GM23338 (cell line): ENCODE results near the gene S1PR3. TPM values are rescaled to one million over a fixed set of nuclear protein-coding genes. Genes with fewer than 3 reads are reported as not detected.

Source experiments
- ATAC-seq: fragments of 200-7000 bp; cut with Tn5 transposase; 3 replicates; pipeline ENCODE4 v1.9.1; 2020
- DNase-seq: peaks from one replicate; pipeline ENCODE4 v3.0.0-alpha.2; 2015; ENCODE audit warnings: low spot score
- H2AFZ ChIP-seq: fragments of 200-600 bp; sonication (generic); 2 replicates; pipeline ENCODE4 v1.8.0; 2016; ENCODE audit warnings: antibody characterized with exemption, mild to moderate bottlenecking, moderate library complexity
- H3F3A ChIP-seq: fragments of 200-600 bp; sonication (generic); replicated peaks from 2 replicates; pipeline ENCODE4 v1.8.0; 2017; ENCODE audit warnings: antibody characterized with exemption, mixed run types, low read depth
- H3K27ac ChIP-seq: fragments of 200-600 bp; sonication (generic); 2 replicates; pipeline ENCODE4 v1.6.1; 2016; ENCODE audit warnings: low read depth
- H3K27me3 ChIP-seq: fragments of 200-600 bp; sonication (generic); 2 replicates; pipeline ENCODE4 v1.8.0; 2016; ENCODE audit warnings: mild to moderate bottlenecking, mixed run types, moderate library complexity; ENCODE audit not compliant: insufficient read depth
- H3K36me3 ChIP-seq: fragments of 200-600 bp; sonication (generic); 2 replicates; pipeline ENCODE4 v1.8.0; 2016; ENCODE audit warnings: mild to moderate bottlenecking; ENCODE audit not compliant: insufficient read depth
- H3K4me1 ChIP-seq: fragments of 200-600 bp; sonication (generic); 2 replicates; pipeline ENCODE4 v1.8.0; 2016; ENCODE audit warnings: mild to moderate bottlenecking, moderate library complexity; ENCODE audit not compliant: insufficient read depth
- H3K4me2 ChIP-seq: fragments of 200-600 bp; sonication (generic); 2 replicates; pipeline ENCODE4 v1.7.1; 2017; ENCODE audit warnings: mixed run types
- H3K4me3 ChIP-seq: fragments of 200-600 bp; sonication (generic); 2 replicates; pipeline ENCODE4 v1.6.1; 2016; ENCODE audit warnings: mixed run types
- H3K79me2 ChIP-seq: fragments of 200-600 bp; sonication (generic); replicated peaks from 2 replicates; pipeline ENCODE4 v1.8.0; 2017; ENCODE audit warnings: mild to moderate bottlenecking; ENCODE audit not compliant: insufficient read depth
- H3K9me2 ChIP-seq: fragments of 200-600 bp; sonication (generic); 2 replicates; pipeline ENCODE4 v1.8.0; 2017; ENCODE audit not compliant: insufficient read depth
- H4K20me1 ChIP-seq: fragments of 200-600 bp; sonication (generic); replicated peaks from 2 replicates; pipeline ENCODE4 v1.8.0; 2017; ENCODE audit warnings: mild to moderate bottlenecking; ENCODE audit not compliant: insufficient read depth
- H3K27ac Mint-ChIP-seq: 2 replicates; pipeline ENCODE4 v1.8.0; 2020; ENCODE audit warnings: inconsistent platforms, mild to moderate bottlenecking, moderate library complexity, mixed read lengths
- H3K27me3 Mint-ChIP-seq: 3 replicates; pipeline ENCODE4 v1.8.0; 2022; ENCODE audit warnings: low read depth, mild to moderate bottlenecking, moderate library complexity, mixed read lengths, inconsistent platforms; ENCODE audit not compliant: insufficient read depth, poor library complexity
- H3K36me3 Mint-ChIP-seq: 3 replicates; pipeline ENCODE4 v1.8.0; 2021; ENCODE audit warnings: low read depth, mild to moderate bottlenecking, inconsistent platforms, moderate library complexity, mixed read lengths
- H3K4me1 Mint-ChIP-seq: 3 replicates; pipeline ENCODE4 v1.8.0; 2020; ENCODE audit warnings: mild to moderate bottlenecking, inconsistent platforms, mixed read lengths
- H3K4me3 Mint-ChIP-seq: 3 replicates; pipeline ENCODE4 v1.8.0; 2021; ENCODE audit warnings: moderate library complexity, mild to moderate bottlenecking, inconsistent platforms, mixed read lengths
- H3K9me3 Mint-ChIP-seq: 3 replicates; pipeline ENCODE4 v1.8.0; 2020; ENCODE audit warnings: moderate library complexity, mild to moderate bottlenecking, inconsistent platforms, mixed read lengths
- NANOG ChIP-seq: IDR thresholded peaks from 2 replicates; pipeline ENCODE4 v1.6.1; 2016; ENCODE audit warnings: antibody characterized with exemption, borderline replicate concordance
- STAT1 ChIP-seq: IDR thresholded peaks from one replicate; pipeline ENCODE4 v1.6.1; 2016; ENCODE audit warnings: antibody characterized with exemption; ENCODE audit not compliant: unreplicated experiment
- ZNF114 ChIP-seq: fragments of 250-450 bp; sonication (Bioruptor Pico); IDR thresholded peaks from 2 replicates; pipeline ENCODE4 v1.5.0; 2020; ENCODE audit warnings: mild to moderate bottlenecking, moderate library complexity
- ZNF331 ChIP-seq: fragments of 250-450 bp; sonication (Bioruptor Pico); IDR thresholded peaks from 2 replicates; pipeline ENCODE4 v1.5.0; 2020; ENCODE audit warnings: low read depth, mild to moderate bottlenecking, moderate library complexity
- polyA plus RNA-seq: library from polyadenylated mRNA; unstranded; fragments of >200 nt; fragmentation: Nextera tagmentation; extraction: Ambion mirVana; gene quantifications from 2 replicates; pipeline ENCODE4 v1.2.1, GENCODE V29; 2016
- total RNA-seq: library from RNA; depleted of rRNA; stranded (reverse); fragments of >200 nt; shearing (Covaris generic); gene quantifications from 2 replicates; pipeline ENCODE4 v1.2.3, GENCODE V29; 2014
- TF ChIP-seq, protein P1 (sequence below): fragments of 250-450 bp; sonication (Bioruptor Pico); IDR thresholded peaks from 2 replicates; pipeline ENCODE4 v1.5.0; 2020; ENCODE audit warnings: mild to moderate bottlenecking, moderate library complexity

Gene S1PR3
- total and polyA plus RNA-seq, 2 experiments from 2014 or later, result 2.1 to 7.6 TPM

DNA sequence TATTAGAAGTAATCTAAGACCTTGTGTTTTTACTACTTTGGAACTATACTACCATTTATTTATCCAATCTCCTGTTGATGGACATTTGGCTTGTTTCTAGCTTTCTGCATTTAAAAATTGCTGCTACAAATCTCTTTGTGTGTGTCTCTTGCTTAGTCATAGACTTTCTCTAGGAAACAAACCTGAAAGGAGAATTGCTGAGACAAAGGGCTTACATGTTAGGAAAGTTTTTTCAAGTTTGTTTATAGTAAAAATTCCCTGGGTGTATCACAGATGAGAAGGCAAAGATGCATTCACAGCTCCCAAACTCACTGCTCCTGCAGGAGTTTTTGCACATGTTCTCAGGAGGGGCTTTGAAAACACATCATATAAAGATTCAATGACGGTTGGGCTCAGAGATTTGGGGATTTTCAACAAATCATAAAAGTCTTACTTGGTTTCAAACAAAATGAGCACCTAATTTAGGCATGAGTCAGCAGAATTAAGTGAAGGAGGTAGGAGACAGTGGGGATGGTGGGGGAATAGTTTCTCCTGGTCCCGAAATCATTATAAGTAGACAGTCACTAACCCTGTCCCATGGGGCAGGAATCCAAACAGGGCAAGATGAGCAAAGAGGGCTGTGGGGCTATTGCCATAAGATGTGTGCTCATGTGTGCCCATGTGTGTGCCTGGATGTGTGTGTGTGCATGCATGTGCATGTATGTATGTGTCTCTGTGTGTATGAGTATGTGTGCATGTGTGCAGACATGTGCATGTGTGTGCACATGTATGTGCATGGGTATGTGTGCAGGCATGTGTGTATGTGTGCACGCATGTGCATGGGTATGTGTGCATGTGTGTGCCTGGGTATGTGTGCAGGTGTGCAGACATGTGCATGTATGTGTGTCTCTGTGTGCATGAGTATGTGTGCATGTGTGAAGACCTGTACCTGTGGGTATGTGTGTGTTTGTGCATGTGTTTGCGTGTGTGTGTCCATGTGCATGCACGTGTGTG lies 43.4 kb upstream of the S1PR3 start (continued):
- TF ChIP-seq ZNF114, result no peak

DNA sequence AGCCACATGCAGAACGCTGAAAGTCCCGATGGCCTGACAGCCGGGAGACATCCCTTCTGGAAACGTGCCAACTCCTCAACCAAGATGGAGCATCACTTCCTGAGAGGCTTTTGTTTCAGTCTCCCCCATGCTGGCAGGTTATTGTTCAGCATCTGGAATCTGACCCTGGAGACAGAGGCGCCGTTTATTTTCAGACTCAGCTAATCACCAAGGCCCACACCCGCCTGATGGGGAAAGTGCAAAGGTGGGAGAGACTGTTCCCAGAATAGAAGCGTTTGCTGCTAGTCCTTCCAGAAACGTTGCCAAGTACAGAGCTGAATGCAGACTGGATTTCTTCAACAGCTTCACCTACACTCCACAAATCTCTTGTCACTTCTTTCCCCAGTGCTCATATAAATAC lies 41.8 kb upstream of the S1PR3 start:
- no peaks in the 10 kb centered on the region for H4K20me1 ChIP-seq
- no peaks in the 10 kb centered on the region for H3K36me3 Mint-ChIP-seq
- TF ChIP-seq STAT1, result no peak
- TF ChIP-seq, protein P1, sequence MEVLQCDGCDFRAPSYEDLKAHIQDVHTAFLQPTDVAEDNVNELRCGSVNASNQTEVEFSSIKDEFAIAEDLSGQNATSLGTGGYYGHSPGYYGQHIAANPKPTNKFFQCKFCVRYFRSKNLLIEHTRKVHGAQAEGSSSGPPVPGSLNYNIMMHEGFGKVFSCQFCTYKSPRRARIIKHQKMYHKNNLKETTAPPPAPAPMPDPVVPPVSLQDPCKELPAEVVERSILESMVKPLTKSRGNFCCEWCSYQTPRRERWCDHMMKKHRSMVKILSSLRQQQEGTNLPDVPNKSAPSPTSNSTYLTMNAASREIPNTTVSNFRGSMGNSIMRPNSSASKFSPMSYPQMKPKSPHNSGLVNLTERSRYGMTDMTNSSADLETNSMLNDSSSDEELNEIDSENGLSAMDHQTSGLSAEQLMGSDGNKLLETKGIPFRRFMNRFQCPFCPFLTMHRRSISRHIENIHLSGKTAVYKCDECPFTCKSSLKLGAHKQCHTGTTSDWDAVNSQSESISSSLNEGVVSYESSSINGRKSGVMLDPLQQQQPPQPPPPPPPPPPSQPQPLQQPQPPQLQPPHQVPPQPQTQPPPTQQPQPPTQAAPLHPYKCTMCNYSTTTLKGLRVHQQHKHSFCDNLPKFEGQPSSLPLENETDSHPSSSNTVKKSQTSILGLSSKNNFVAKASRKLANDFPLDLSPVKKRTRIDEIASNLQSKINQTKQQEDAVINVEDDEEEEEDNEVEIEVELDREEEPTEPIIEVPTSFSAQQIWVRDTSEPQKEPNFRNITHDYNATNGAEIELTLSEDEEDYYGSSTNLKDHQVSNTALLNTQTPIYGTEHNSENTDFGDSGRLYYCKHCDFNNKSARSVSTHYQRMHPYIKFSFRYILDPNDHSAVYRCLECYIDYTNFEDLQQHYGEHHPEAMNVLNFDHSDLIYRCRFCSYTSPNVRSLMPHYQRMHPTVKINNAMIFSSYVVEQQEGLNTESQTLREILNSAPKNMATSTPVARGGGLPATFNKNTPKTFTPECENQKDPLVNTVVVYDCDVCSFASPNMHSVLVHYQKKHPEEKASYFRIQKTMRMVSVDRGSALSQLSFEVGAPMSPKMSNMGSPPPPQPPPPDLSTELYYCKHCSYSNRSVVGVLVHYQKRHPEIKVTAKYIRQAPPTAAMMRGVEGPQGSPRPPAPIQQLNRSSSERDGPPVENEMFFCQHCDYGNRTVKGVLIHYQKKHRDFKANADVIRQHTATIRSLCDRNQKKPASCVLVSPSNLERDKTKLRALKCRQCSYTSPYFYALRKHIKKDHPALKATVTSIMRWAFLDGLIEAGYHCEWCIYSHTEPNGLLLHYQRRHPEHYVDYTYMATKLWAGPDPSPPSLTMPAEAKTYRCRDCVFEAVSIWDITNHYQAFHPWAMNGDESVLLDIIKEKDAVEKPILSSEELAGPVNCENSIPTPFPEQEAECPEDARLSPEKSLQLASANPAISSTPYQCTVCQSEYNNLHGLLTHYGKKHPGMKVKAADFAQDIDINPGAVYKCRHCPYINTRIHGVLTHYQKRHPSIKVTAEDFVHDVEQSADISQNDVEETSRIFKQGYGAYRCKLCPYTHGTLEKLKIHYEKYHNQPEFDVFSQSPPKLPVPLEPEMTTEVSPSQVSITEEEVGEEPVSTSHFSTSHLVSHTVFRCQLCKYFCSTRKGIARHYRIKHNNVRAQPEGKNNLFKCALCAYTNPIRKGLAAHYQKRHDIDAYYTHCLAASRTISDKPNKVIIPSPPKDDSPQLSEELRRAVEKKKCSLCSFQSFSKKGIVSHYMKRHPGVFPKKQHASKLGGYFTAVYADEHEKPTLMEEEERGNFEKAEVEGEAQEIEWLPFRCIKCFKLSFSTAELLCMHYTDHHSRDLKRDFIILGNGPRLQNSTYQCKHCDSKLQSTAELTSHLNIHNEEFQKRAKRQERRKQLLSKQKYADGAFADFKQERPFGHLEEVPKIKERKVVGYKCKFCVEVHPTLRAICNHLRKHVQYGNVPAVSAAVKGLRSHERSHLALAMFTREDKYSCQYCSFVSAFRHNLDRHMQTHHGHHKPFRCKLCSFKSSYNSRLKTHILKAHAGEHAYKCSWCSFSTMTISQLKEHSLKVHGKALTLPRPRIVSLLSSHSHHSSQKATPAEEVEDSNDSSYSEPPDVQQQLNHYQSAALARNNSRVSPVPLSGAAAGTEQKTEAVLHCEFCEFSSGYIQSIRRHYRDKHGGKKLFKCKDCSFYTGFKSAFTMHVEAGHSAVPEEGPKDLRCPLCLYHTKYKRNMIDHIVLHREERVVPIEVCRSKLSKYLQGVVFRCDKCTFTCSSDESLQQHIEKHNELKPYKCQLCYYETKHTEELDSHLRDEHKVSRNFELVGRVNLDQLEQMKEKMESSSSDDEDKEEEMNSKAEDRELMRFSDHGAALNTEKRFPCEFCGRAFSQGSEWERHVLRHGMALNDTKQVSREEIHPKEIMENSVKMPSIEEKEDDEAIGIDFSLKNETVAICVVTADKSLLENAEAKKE, result no peak
- TF ChIP-seq ZNF331, result no peak
- TF ChIP-seq NANOG, result no peak
- no peaks in the 10 kb centered on the region; the same call in 2 of the 3 replicates for H3K9me3 Mint-ChIP-seq
- 0 out of 2 replicates have a peak overlapping the region, but pooled peaks have one; percentile 38 for H3K4me2 ChIP-seq
- no peak overlapping the region for H3K27ac Mint-ChIP-seq
- H3K27ac ChIP-seq, result no peak overlapping the region
- no peaks in the 10 kb centered on the region for H3K27me3 ChIP-seq
- H3K79me2 ChIP-seq, result no peaks in the 10 kb centered on the region
- H3K36me3 ChIP-seq, result no peaks in the 10 kb centered on the region
- peaks cover 8% of the 10 kb centered on the region for H3K4me1 Mint-ChIP-seq
- ATAC-seq (no peak), DNase-seq (no peak)
- H2AFZ ChIP-seq, result no peak overlapping the region
- no peaks in the 10 kb centered on the region for H3K4me1 ChIP-seq
- H3K4me3 ChIP-seq, result no peak overlapping the region
- peaks cover 8% of the 10 kb centered on the region for H3K27me3 Mint-ChIP-seq
- H3K9me2 ChIP-seq, result peaks cover 4% of the 10 kb centered on the region; the same call in 1 of the 2 replicates
- H3F3A ChIP-seq, result no peaks in the 10 kb centered on the region
- no peak overlapping the region for H3K4me3 Mint-ChIP-seq
